NCI-H2227 treated with DMSO at 0.1 percent for 48 hours (cell line): ENCODE data around the gene CELA2A.

Source experiments
- DNase-seq: peaks from one replicate; lab custom pipeline; 2025; lab: John Stamatoyannopoulos, UW

The CELA2A gene

GRCh38 chr1:15456313-15456954 lies at the start of gene CELA2A:
Gene CELA2A, plus strand, starts transcription at chr1:15456732. Its CDS starts 22 bp downstream, at chr1:15456754.
- no peak for DNase-seq

GRCh38 chr1:15407580-15407979 lies 49.0 kb upstream of the CELA2A start:
- DNase-seq, result no peak

GRCh38 chr1:15408890-15409387 lies 47.6 kb upstream of the CELA2A start:
- DNase-seq, result no peak

- peak; percentile 89 for DNase-seq
Measured at GRCh38 chr1:15409388-15410222, 46.9 kb upstream of the CELA2A start, which contains the start of gene EFHD2. Gene EFHD2, plus strand, starts transcription at chr1:15409888. Its CDS starts 84 bp downstream, at chr1:15409972.

- DNase-seq, result no peak
Measured at GRCh38 chr1:15410223-15410883, 46.2 kb upstream of the CELA2A start.

- DNase-seq, result no peak
Measured at GRCh38 chr1:15410884-15411245, 45.7 kb upstream of the CELA2A start.

- DNase-seq, result no peak
Measured at GRCh38 chr1:15411593-15412137, 44.9 kb upstream of the CELA2A start.

- no peak for DNase-seq
Measured at GRCh38 chr1:15412175-15412800, 44.2 kb upstream of the CELA2A start.

GRCh38 chr1:15412843-15413242 lies 43.7 kb upstream of the CELA2A start:
- DNase-seq, result no peak

- DNase-seq, result no peak
Measured at GRCh38 chr1:15413563-15414444, 42.7 kb upstream of the CELA2A start.

GRCh38 chr1:15414445-15414983 lies 42.0 kb upstream of the CELA2A start:
- DNase-seq, result no peak

GRCh38 chr1:15417059-15417934 lies 39.2 kb upstream of the CELA2A start:
- no peak for DNase-seq

GRCh38 chr1:15418806-15419515 lies 37.6 kb upstream of the CELA2A start:
- DNase-seq, result no peak

GRCh38 chr1:15420853-15421465 lies 35.6 kb upstream of the CELA2A start:
- no peak for DNase-seq

GRCh38 chr1:15422871-15423270 lies 33.7 kb upstream of the CELA2A start:
- no peak for DNase-seq

GRCh38 chr1:15423355-15424077 lies 33.0 kb upstream of the CELA2A start:
- no peak for DNase-seq

- DNase-seq, result no peak
Measured at GRCh38 chr1:15424146-15424667, 32.3 kb upstream of the CELA2A start.

- DNase-seq, result no peak
Measured at GRCh38 chr1:15424981-15425380, 31.6 kb upstream of the CELA2A start.
